HG02884 (cell line): Measurements from ENCODE around the gene GNAI1.

Source experiments
- ATAC-seq: cut with Tn5 transposase; IDR thresholded peaks from one replicate; pipeline ENCODE4 v1.9.1; 2021; ENCODE audit warnings: mild to moderate bottlenecking, moderate library complexity; ENCODE audit not compliant: unreplicated experiment

Gene GNAI1

DNA sequence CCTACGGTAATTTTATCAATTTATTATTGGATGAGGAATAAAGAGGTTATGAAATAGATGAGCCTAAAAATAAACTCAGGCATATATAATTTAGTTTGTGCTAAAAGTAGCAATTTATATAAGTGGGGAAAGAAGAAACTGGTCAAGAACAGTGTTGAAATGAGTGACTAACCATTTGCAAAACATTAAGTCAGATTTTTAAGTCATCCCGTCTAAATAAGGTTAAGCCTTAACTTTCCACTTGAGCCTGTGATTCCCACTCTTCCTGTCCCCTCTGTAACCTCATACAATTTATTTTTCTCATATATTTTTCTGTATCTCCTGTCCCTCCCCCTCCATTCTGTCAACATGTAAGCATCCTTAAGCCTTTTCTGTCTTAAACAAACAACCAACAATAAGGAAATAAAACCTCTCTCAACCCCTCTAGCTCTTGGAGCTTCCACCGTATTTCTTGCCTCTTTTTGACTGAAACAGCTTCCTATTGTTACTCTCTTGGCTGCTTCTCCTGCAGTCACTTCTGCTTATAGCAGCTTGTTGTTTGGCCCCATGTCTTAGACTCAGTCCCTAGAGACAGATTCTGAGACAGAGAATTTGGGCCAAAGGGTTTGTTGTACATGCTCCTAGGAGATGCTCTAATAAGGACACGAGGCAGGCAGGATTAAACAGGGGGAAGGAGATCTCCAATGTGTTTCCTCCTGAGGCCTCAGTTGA, 109.7 kb downstream of the GNAI1 start:
- ATAC-seq, result no peak

GRCh38 chr7:80247144-80247543, 112.5 kb downstream of the GNAI1 start:
- ATAC-seq, result no peak

- no peak for ATAC-seq
Observed at GRCh38 chr7:80247891-80248290, 113.3 kb downstream of the GNAI1 start.

DNA sequence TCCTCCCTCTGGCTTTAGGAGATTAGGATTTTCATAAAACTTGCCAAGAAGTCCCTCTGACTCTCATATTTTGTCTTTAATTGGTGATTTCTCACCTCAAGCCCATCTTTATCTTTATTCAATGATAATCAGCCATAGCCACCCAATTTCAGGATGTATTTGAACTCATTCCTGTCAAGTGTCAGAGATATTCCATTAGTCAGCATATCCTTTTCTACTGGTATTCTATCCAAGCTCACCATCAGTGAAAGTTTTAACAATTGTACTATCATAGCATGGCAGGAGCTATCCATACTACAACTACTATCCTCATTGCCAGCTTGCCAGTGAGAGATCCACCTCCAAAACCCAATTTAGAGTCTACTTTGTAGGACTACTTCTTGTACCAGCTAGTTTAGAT, 114.6 kb downstream of the GNAI1 start:
- ATAC-seq, result no peak

DNA sequence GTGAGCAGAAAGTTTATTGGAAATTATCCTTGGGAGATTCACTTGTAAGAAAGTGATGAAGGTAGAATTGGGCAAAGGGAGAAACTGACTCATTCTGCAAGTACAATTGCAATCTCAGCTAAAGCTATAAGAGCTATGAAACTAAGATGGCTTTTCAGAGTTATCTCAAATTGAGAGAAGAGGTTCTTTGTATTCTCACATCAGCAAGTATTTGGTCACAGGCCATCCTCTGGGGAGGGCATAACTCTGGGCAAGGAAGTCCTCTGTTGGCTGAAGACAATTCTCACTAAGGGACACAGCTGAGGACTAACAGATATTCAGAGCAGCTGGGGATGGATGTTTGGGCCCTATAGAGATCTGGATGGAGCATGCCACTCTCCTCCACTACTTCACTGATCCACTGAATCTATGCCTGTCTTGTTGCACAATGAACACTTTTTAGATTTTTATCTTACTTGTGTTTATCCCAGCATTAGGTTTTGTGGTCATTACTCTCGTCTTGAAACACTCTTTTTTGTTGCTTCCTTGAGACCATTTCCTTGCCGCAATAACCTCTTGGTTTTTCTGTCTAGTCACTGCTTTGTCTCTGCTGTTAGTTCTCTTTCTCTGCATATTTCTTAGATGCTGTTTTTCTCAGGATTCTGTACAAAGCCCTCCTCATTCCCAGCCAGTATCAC, 115.1 kb downstream of the GNAI1 start:
- ATAC-seq, result no peak

GRCh38 chr7:80253237-80253636, 118.6 kb downstream of the GNAI1 start:
- ATAC-seq, result no peak

DNA sequence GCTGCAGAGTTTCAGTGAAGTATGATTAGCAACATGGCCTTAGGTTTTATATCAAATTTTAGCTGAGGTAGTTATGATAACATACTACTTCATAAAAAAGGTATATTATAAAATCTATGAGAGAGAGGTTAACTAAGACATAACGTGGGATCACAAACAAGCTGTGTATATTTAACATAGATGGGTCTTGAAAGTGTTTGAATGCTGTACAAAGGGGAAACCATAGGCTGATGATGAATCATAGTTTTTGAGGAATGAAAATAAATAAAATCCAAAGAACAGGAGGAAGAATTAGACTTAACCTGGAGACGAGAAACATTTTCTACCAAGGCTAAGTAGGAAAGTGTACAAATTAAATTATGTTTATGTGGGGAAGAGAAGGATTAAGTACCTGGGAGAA, 119.0 kb downstream of the GNAI1 start:
- no peak for ATAC-seq

GRCh38 chr7:80255656-80256055, 121.0 kb downstream of the GNAI1 start:
- no peak for ATAC-seq

- ATAC-seq, result no peak
Observed at GRCh38 chr7:80257756-80258155, 123.1 kb downstream of the GNAI1 start.

- ATAC-seq, result no peak
Observed at GRCh38 chr7:80260606-80261005, 126.0 kb downstream of the GNAI1 start.

DNA sequence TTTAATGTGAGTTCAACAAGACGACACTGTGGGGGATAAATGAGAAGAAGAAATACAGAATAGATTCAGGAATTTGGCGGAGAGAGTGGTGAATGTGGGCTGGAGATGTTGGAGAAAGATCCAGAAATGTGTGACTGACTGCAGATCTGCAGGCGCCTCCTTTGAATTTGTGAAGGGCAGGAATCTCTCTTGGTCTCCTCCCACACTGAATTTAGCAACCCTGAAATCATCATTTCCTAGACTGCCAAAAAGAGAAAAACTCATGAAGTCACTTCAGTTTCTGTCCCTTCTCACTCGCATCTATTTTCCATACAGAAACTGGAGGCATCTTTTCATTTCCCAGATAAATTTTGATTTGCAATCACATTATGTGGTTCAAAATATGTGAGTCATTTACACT, 128.7 kb downstream of the GNAI1 start:
- ATAC-seq, result no peak

DNA sequence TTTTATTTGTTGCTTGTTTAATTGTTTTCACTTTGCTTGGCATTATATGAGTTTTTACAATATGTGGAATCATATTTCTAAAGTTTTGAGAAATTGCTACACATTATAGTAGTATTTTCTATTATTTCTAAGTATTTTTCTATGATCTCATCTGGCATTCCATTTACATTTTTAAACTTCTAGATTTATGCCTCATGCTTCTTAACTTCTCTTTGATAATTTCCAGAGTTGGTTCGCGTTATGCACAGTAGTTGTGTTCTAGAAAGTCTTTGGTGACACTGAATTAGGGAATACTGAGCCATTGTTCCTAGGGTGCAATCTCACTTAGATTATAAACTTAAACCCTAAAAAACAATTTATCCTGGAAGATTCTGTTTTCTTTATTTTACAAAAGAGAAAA, 129.2 kb downstream of the GNAI1 start:
- ATAC-seq, result no peak

DNA sequence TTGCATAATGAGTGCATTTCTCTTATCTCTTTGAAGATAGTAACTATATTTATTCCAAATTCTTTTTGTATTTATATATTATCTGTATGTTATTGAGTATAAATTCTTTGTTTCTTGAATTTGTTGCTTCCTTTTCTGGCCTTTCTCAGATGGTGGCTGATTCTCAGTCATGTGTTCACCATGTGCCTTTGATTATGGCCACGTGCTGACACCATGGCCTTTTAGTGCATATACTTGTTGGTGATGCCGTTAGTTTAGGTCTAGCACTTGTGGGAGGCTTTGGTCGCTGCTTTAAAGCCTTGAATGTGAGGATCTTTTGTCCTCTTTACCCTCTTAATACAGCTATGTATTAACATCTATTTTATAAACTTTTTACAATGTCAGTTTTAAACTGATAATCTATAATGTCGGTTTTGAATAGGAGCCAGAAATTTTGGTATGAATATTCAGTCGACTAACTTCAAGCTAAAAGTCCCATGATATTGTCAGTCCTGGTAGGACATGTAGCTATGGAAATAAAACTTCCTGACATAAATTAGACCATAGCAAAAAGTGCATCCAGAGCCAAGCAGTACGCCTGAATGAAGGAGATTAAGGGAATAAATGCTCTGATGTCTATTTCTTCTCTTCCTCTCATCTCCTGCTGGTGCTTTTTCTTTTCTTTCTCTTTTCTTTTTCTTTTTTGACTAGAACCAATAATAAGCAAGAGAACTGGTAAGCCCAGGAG, 130.3 kb downstream of the GNAI1 start:
- ATAC-seq, result no peak

DNA sequence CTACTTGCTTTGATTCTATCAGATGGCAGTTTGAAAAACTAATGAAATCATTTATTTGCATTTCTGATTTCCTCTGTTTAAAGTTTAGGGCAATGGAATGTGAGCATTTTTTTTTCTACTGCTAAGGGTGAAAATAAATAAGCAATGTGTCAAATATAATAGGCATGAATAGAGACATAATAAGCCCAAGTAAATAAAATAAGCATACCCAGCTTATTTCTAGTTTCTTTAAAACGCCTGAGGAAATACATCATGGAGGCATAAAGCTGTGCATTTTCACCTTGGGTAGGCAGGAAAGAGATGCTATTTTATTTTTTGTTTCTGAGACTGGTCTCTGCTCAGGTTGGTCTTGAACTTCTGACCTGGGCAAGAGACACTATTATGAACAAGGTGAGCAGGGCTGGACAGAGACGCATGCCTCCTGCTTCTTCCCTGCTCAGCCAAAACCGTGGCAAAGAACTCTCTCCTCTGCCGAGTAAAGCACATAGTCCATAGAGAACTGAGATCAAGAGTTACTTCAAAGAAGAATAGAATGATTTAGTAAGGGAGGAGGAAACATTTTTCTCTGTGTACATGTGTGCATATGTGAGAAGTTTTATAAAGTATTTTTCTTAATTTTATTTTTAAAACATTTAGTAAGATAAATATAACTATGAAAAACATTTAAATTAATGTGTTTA, 138.1 kb downstream of the GNAI1 start:
- ATAC-seq, result no peak

GRCh38 chr7:80273327-80273726, 138.7 kb downstream of the GNAI1 start:
- no peak for ATAC-seq

- ATAC-seq, result no peak
Observed at GRCh38 chr7:80275192-80275605, 140.6 kb downstream of the GNAI1 start.
